GM10266 (cell line): Measurements from ENCODE around the gene DOCK7.

Experiments
- DNase-seq: peaks from one replicate; pipeline ENCODE4 v3.0.0; 2012; ENCODE audit errors: extremely low spot score
- CTCF ChIP-seq: IDR thresholded peaks from 2 replicates; pipeline ENCODE4 v1.5.1; 2012; ENCODE audit warnings: mild to moderate bottlenecking, low read depth; ENCODE audit not compliant: control insufficient read depth, insufficient read depth; ENCODE audit errors: missing control alignments

The DOCK7 gene

GRCh38 chr1:62424411-62424810, 263.8 kb downstream of the DOCK7 start:
- no peak for DNase-seq

GRCh38 chr1:62423580-62424242, 264.5 kb downstream of the DOCK7 start:
- no peak for TF ChIP-seq CTCF
- DNase-seq = no peak

More at GRCh38 chr1:62424411-62424810, 263.8 kb downstream of the DOCK7 start:
- TF ChIP-seq CTCF = no peak

GRCh38 chr1:62420214-62420613, 268.0 kb downstream of the DOCK7 start:
- TF ChIP-seq CTCF = no peak
- DNase-seq = no peak

- no peak for TF ChIP-seq CTCF
These were observed 270.7 kb downstream of the DOCK7 start for GRCh38 chr1:62417351-62417999.

GRCh38 chr1:62415687-62416086, 272.5 kb downstream of the DOCK7 start:
- DNase-seq = no peak
- TF ChIP-seq CTCF = no peak

More at GRCh38 chr1:62417351-62417999, 270.7 kb downstream of the DOCK7 start:
- DNase-seq = no peak

GRCh38 chr1:62407398-62408009, 280.7 kb downstream of the DOCK7 start:
- peak; percentile 53 for DNase-seq
- TF ChIP-seq CTCF = peak; percentile 66

GRCh38 chr1:62406576-62406975, 281.6 kb downstream of the DOCK7 start:
- DNase-seq = no peak
- no peak for TF ChIP-seq CTCF
